Measurements from ENCODE around the gene OR4D11.

The OR4D11 gene

DNA sequence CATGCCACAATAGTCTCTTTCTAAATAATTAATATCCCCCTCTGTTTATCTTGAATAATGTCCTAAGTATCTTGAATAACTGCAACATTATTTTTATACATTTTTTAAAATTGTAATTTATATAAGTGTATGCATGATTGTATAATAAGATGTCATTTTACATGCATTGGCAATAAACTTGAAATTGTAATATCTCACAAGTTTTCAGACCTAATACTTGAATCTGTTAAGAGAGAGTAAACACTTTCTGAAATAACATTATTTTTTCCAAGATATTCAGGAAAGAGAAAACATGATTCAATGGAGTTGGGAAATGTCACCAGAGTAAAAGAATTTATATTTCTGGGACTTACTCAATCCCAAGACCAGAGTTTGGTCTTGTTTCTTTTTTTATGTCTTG, at the start of gene OR4D11:
Gene OR4D11 (plus strand): TSS at position 301 of the 400 bp plus-strand sequence. CDS start 0 bp downstream, at position 301.
- TF ChIP-seq, protein P1, sequence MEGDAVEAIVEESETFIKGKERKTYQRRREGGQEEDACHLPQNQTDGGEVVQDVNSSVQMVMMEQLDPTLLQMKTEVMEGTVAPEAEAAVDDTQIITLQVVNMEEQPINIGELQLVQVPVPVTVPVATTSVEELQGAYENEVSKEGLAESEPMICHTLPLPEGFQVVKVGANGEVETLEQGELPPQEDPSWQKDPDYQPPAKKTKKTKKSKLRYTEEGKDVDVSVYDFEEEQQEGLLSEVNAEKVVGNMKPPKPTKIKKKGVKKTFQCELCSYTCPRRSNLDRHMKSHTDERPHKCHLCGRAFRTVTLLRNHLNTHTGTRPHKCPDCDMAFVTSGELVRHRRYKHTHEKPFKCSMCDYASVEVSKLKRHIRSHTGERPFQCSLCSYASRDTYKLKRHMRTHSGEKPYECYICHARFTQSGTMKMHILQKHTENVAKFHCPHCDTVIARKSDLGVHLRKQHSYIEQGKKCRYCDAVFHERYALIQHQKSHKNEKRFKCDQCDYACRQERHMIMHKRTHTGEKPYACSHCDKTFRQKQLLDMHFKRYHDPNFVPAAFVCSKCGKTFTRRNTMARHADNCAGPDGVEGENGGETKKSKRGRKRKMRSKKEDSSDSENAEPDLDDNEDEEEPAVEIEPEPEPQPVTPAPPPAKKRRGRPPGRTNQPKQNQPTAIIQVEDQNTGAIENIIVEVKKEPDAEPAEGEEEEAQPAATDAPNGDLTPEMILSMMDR (IDR thresholded peaks at IDR 0.05; ENCODE audit: control insufficient read depth, insufficient read depth, low read depth, low read length, missing control alignments) = no peak
- DNase-seq (ENCODE audit: low read depth) = no peak
- no peak within 1 kb of the TSS for H3K4me3 ChIP-seq (ENCODE audit: control insufficient read depth, low read depth, low read length)

GRCh38 chr11:59456661-59457060, 46.7 kb upstream of the OR4D11 start, which contains the start of gene OR4D6:
TSS of gene OR4D6 (plus strand) at chr11:59456961. CDS start at chr11:59456961, 0 bp downstream.
- DNase-seq (ENCODE audit: low read depth) = no peak
- no peak within 1 kb of the TSS for H3K4me3 ChIP-seq (ENCODE audit: control insufficient read depth, low read depth, low read length)
- TF ChIP-seq, protein P1 (IDR thresholded peaks at IDR 0.05; ENCODE audit: control insufficient read depth, insufficient read depth, low read depth, low read length, missing control alignments) = no peak

DNA sequence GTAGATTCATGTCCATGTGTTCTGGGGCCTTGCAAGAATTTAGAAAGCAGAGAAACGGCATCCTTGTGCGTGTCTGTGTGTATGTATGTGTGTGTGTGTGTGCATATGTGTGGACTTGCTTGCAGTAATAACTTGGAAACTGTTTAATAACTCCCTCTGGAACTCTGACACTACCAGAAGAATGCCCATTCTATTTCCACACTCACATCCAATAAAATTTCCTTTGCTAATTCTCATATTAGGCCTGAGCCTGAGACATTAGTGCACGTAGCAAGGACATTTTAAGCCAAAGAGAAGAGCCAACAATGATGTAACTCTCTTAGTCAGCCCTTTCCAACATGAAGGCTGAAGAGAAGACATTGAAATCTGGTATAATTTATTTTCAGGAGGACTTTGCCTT, 43.5 kb upstream of the OR4D11 start:
- TF ChIP-seq, protein P1 (IDR thresholded peaks at IDR 0.05; ENCODE audit: control insufficient read depth, insufficient read depth, low read depth, low read length, missing control alignments) = no peak
- no peak overlapping the region for H3K4me3 ChIP-seq (ENCODE audit: control insufficient read depth, low read depth, low read length)
- DNase-seq (ENCODE audit: low read depth) = no peak

DNA sequence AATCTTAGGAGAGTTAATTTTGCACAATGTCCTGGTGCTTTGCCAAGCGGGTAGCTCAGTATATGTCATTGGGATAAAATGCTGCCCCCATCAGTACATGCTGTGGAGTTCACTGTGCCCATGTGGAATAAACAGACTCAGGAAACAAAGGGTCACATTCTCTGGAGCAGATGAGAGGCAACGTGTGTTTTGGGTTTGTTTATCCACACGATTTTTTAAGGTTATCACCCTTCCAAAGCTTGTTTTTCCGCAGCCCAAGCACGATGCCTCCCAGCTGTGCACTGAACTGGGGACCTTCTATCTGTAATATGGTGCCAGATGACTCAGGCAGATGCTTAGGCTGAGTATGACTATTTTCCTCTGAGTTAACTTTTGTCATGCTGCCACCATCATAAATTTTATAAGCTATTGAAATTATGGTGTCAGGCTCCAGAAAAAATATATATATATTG, 40.2 kb upstream of the OR4D11 start:
- H3K4me3 ChIP-seq (ENCODE audit: control insufficient read depth, low read depth, low read length) = no peak overlapping the region
- no peak for DNase-seq (ENCODE audit: low read depth)
- TF ChIP-seq, protein P1 (IDR thresholded peaks at IDR 0.05; ENCODE audit: control insufficient read depth, insufficient read depth, low read depth, low read length, missing control alignments) = no peak

GRCh38 chr11:59473015-59473414, 30.4 kb upstream of the OR4D11 start, which contains the start of gene OR4D10:
TSS of gene OR4D10 (plus strand) at chr11:59473315. CDS start at chr11:59477430, 4,115 bp downstream.
- no peak for DNase-seq (ENCODE audit: low read depth)
- TF ChIP-seq, protein P1 (IDR thresholded peaks at IDR 0.05; ENCODE audit: control insufficient read depth, insufficient read depth, low read depth, low read length, missing control alignments) = no peak
- H3K4me3 ChIP-seq (ENCODE audit: control insufficient read depth, low read depth, low read length) = no peak within 1 kb of the TSS

DNA sequence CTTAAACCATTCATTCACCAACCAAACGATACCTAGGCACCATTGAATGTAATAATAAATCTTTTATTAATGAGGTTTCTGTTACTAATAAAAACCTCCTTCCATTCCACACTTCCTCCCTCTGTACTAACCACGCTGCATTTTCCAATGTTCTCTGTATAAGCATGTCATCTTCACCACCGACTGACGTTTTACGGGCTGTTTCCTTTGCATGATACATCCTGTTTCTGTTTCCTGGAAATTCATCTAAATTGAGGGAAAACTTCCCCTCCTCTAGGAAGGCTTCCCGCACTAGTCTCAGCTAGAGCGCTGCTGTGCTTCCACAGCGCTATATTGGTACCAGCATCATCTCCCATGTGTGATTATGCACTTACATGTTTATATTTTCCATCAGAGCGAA, 28.2 kb upstream of the OR4D11 start:
- H3K4me3 ChIP-seq (ENCODE audit: control insufficient read depth, low read depth, low read length) = no peak overlapping the region
- DNase-seq (ENCODE audit: low read depth) = no peak
- TF ChIP-seq, protein P1 (IDR thresholded peaks at IDR 0.05; ENCODE audit: control insufficient read depth, insufficient read depth, low read depth, low read length, missing control alignments) = no peak

All from AG09309 (cell line).